HG02798 (cell line): ENCODE results near the gene LLGL2.
A peak's percentile ranks its signal among the peaks of the same experiment; 100 is the strongest.

Experiments used
- ATAC-seq: cut with Tn5 transposase; IDR thresholded peaks from one replicate; pipeline ENCODE4 v1.9.1; 2021; ENCODE audit warnings: mild to moderate bottlenecking; ENCODE audit not compliant: unreplicated experiment, poor library complexity

The LLGL2 gene

DNA sequence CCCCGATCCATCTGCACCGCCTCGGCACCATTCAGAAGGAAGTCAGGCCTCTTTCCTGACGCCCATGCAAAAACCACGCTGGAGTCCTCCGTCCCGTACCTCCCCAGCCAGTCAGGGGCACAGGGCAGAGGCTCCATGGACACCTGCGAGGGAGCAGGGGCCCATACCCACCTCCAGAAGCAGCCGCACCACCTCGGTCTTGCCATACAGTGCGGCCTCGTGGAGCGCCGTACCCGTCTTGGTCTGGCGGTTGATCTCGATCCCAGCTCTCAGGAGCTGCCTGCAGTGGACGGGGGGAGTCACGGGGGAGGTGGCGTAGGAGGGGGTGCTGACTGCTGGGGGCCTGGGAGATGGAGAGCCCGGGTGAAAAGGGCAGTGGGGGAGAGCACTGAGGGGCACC lies 19.4 kb upstream of the LLGL2 start:
- ATAC-seq = no peak

DNA sequence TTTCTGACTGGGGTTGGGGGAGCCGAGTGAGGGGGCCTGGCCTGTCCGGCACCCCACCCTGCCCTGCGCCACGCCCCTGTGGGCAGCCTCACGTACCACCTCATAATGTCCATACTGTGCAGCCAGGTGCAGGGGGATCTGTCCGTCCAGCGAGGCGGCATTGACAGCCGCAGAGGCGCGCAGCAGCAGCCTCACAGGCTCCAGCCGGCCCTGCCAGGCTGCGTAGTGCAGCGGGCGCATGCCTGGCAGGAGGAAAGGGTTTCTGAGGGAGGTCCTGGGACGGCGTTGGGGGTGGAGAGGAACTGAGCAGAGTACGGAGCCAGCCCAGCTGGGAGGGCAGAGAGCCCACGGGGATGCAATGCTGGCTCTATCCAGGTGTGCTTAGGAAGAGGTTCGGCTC lies 18.6 kb upstream of the LLGL2 start:
- no peak for ATAC-seq

DNA sequence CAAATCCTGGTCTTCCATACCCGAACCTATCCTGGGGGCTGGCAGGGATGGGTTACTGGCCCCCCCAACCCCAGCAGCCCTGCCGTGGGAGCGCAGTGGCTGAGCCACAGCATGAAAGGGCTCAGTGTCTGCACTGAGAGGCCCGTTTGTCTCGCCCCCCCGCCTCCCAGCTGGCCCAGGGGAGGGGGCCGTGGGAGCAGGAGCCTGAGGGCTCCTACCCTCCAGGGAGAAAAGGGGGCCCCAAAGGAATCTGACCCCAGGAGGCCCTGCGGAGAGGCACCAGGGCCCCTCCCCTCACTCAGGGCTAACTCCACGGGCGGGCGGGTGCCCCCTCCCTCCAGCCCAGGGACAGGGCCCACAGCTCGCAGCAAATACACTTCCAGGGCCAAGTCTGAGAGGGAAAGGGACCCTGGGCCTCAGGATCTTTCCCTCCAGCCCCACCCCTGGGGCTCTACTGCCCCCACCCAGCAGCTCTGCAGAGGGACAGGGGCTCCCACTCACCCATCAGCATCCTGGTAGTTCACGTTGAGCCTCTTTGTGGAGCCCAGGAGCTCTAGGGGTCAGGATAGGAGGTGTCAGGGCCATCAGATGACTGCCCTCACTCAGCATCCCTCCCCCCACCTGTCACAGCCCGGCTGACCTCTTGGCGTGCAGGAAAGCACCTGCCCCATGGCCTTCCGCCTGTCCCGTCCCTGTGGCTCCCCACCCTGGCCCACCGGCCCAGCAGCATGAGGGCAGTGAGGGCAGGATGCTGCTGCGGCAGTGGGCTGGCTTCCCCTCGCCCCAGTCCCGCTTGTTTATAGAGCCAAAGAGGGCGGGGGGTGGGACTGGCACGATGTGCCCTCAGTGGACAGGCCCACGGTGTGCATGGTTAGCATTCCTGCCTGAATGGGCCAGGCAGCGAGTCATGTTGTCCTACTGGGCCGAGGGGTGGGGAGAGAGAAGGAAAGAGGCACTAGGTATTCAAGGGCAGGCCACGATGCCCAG lies 17.5 kb upstream of the LLGL2 start:
- no peak for ATAC-seq

DNA sequence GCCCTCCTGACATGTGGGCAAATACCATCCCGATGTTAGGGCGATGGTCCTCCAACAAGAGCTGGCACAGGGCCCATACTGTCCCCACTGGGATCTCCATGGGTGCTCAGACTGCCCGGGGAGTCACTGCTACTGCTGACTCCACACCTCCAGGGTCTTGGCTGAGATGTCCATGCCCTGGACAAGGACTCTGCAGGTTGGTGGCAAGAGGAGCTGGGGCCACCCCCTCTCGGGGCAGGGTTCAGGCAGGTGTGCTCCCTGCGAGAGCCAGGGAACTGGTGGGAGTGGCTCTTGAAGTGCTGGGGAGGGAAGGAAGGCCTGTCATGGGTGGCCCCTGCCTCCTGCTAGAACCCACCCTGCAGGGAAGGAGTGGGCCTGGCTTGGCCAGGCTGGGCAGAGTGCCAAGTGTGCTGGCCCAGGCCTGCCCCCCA lies 16.6 kb upstream of the LLGL2 start:
- no peak for ATAC-seq

GRCh38 chr17:75509528-75510258 lies 15.8 kb upstream of the LLGL2 start:
- no peak for ATAC-seq

DNA sequence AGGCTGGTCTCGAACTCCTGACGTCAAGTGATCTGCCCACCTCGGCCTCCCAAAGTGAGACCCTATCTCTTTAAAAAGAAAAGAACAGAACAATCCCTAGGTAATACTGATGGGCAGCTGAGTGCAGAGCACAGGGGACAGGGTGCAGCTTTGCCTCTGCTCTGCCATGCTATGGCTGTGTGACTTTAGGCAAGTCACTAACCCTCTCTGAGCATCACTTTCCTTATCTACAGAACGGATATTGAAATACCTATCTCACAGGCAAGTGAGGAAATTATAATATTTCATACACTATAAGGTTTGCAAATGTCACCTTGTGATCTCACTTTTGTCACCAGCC lies 14.3 kb upstream of the LLGL2 start:
- no peak for ATAC-seq

DNA sequence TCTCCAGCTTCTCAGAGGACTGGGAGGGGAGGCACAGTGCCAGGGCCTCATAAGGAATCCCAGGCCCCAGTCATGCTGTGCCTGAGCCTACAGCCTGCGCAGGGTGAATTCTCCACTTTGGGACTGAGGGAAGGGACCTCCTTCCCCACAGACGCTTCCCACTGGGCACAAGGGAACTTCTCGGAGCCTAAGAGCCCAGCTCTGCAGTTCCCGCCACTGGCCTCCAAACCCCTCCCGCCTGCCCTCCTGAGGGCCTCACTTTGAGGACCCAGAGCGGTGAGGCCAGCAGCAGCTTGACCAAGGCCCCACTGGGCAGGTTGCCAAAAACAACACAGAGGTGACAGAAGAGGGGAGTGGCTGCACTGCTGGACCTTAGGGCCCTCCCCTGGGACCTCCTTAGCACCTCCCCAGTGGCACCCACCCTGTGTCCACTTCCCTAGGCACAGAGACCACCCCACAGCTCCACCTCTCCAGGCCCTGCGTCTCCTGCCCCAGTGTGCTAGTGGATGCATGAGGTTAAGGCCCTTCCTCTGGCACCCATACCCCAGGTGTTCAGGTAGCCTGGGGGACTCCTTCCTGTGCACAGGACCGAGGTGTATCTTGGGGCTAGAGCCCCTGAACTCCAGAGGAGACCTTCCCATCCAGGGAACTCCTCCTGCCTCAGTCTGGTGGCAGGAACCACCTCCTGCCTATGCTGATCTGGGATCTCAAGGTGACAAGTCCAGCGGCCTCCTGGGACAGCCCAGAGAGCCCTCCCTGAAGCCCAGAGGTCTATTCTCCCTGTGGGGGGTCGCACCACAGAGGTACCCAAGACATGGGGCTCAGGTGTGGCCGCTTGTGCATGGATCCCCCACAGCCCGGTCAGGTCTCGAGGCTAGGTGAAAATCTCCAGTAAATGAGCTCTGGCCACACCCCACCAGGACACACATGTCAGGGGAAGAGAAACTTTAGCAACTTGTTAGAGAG lies 13.6 kb upstream of the LLGL2 start:
- no peak for ATAC-seq

- ATAC-seq = no peak
Measured at GRCh38 chr17:75512926-75513640, 12.4 kb upstream of the LLGL2 start.

DNA sequence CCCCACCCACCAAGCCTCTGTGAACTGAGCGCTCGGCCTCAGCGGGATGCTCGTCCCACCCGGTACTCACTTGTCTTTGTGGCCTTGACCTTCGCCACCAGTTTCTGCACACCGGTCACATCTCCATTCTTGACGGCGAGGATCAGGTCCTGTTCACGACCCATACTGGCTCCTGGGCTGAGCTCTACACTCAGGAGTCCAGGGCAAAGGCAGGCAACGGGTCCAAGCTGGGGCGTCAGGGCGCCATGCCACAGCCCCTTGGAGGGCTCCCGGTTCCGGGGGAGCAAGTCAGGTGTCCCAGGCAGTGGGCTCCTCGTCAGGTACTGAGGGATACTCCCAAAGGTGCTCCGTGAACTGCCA lies 11.9 kb upstream of the LLGL2 start:
- ATAC-seq = no peak

- no peak for ATAC-seq
Measured at GRCh38 chr17:75514299-75514918, 11.1 kb upstream of the LLGL2 start.

DNA sequence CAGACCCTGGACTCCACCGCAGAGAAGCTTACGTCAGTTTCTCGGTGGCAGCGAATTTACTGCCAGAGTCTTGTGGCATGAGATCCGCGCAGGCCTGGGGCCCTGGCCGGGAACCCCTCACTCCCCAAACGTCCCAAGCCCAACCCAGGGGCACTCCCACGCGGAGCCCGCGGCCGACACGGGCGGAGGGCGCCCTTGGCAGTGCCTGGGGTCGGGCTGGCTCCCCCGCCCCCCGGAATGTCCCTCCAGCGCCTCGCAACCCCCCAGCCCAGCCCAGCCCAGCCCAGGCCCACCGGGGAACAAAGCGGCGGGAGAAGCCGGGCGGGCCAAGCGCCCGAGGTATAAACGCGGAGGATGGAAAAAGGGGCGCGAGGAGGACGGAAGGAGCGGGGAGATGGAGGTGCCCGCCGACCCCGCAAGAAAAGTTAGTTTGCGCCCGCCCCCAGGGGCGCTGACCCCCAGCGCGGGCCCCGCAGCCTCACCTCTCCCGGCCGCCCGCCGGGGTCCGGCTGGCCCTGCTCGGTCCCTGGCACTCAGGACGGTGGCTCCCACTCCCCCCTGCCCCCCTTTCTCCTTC lies 10.5 kb upstream of the LLGL2 start:
- ATAC-seq = no peak

- peak; percentile 39 for ATAC-seq
Measured at GRCh38 chr17:75515496-75516254, 9.8 kb upstream of the LLGL2 start, which contains the start of gene CASKIN2. Gene CASKIN2 (minus strand): TSS chr17:75515537. CDS start chr17:75513804, 1,733 bp downstream.

- ATAC-seq = peak; percentile 81
Measured at GRCh38 chr17:75516255-75516618, 9.3 kb upstream of the LLGL2 start, which contains the start of gene TSEN54. Gene TSEN54 (plus strand): TSS chr17:75516528. CDS start chr17:75516561, 33 bp downstream.

GRCh38 chr17:75516619-75517296 lies 8.7 kb upstream of the LLGL2 start:
- ATAC-seq = peak; percentile 25

GRCh38 chr17:75517297-75517865 lies 8.1 kb upstream of the LLGL2 start:
- no peak for ATAC-seq

DNA sequence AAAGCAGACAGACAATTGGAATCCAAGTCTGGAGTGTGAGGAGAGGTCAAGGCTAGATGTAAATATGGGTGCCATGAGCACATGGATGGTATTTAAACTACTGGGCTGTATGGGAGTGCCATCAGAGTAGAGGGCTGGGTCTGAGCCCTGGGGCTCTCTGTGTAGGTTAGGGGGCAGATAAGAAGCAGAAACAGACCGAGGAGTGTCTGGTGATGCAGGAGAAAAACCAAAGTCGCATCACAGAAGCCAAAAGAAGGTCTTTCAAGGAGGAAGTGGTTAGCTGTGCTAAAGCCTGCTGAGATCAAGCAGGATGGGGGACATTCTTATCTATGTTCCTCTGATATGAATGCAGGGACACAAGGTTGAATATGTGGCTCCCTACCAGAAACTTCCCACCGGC lies 7.3 kb upstream of the LLGL2 start:
- no peak for ATAC-seq

GRCh38 chr17:75518983-75519537 lies 6.4 kb upstream of the LLGL2 start:
- ATAC-seq = no peak
